ENCODE results near the gene KLHDC10. TPM values are rescaled to one million over a fixed set of nuclear protein-coding genes. Genes with fewer than 3 reads are reported as not detected.
"Not testable (repeated sequence)": the region's sequence is repeated elsewhere in the genome, so short reads cannot be mapped to it uniquely, and the experiment has no call there.

Gene KLHDC10
- total and polyA plus RNA-seq, 4 experiments from 2014 or later: 0.46 to 22.3 (median 11.7) TPM

- Histone ChIP-seq H3K27ac (ENCODE audit: low read depth, low read length) (no peak overlapping the region), H3K4me3 (ENCODE audit: low read length in 2 of 2) (no peak overlapping the region), H3K27me3 (ENCODE audit: insufficient read depth, low read length) (no peaks in the 10 kb centered on the region), H3K4me1 (ENCODE audit: insufficient read depth, low read length) (no peaks in the 10 kb centered on the region), H3K36me3 (ENCODE audit: insufficient read depth, low read length) (no peaks in the 10 kb centered on the region), H3K9me3 (ENCODE audit: control insufficient read depth in 1 of 2, low read length in 2 of 2) (no peaks in the 10 kb centered on the region)
- Mint-ChIP-seq H3K27ac (no peak overlapping the region), H3K4me1 (no peaks in the 10 kb centered on the region), H3K36me3 (no peaks in the 10 kb centered on the region), H3K27me3 (peaks cover 5 to 9% of the 10 kb centered on the region in 2 donors), H3K4me3 (no peak overlapping the region), H3K9me3 (no peaks in the 10 kb centered on the region)
- intact Hi-C loops (cut with micrococcal nuclease): loop anchor here (1.0 to 2.0 kb wide), 2 partner anchors 696 to 769 kb away; no protein-coding TSS in a partner anchor
- ChIA-PET CTCF (ENCODE audit: partially characterized antibody) (interaction anchor here (0.7 to 2.2 kb wide), 7 partner anchors 9 to 769 kb away, joined by 3 to 8 read pairs (median 5); partner anchors contain the start of gene ZC3HC1), POLR2A (ENCODE audit: partially characterized antibody) (no interaction called here)
- peak; percentile 46 to 58 (median 53) for DNase-seq
These were observed 7.3 kb upstream of the KLHDC10 start for GRCh38 chr7:130063036-130063435.

- H3K4me3 ChIP-seq (ENCODE audit: low read length in 2 of 2); H3K4me1 ChIP-seq (ENCODE audit: insufficient read depth, low read length); H3K36me3 ChIP-seq (ENCODE audit: insufficient read depth, low read length); H3K27ac Mint-ChIP-seq; H3K4me1 Mint-ChIP-seq; H3K4me3 Mint-ChIP-seq; H3K27ac ChIP-seq (ENCODE audit: low read depth, low read length); H3K36me3 Mint-ChIP-seq; H3K27me3 ChIP-seq (ENCODE audit: insufficient read depth, low read length); H3K9me3 ChIP-seq (ENCODE audit: control insufficient read depth in 1 of 2, low read length in 2 of 2); DNase-seq; intact Hi-C loops (cut with micrococcal nuclease); H3K27me3 Mint-ChIP-seq; CTCF ChIA-PET (ENCODE audit: partially characterized antibody); H3K9me3 Mint-ChIP-seq; POLR2A ChIA-PET (ENCODE audit: partially characterized antibody): not testable (repeated sequence)
These were observed 5.8 kb upstream of the KLHDC10 start for GRCh38 chr7:130064580-130064926.

- Histone ChIP-seq H3K36me3 (ENCODE audit: insufficient read depth, low read length) (no peaks in the 10 kb centered on the region), H3K27me3 (ENCODE audit: insufficient read depth, low read length) (no peaks in the 10 kb centered on the region), H3K9me3 (ENCODE audit: control insufficient read depth in 1 of 2, low read length in 2 of 2) (no peaks in the 10 kb centered on the region), H3K4me3 (ENCODE audit: low read length in 2 of 2) (no peak overlapping the region), H3K4me1 (ENCODE audit: insufficient read depth, low read length) (peaks cover 6% of the 10 kb centered on the region), H3K27ac (ENCODE audit: low read depth, low read length) (no peak overlapping the region)
- ChIA-PET POLR2A (ENCODE audit: partially characterized antibody) (no interaction called here), CTCF (ENCODE audit: partially characterized antibody) (interaction anchor here (0.7 kb wide), 1 partner anchor 672 kb away, joined by 3 read pairs; no protein-coding TSS in a partner anchor)
- H3K36me3 Mint-ChIP-seq: peaks cover 0 to 5% of the 10 kb centered on the region in 2 donors
- H3K27me3 Mint-ChIP-seq: peaks cover 6 to 9% of the 10 kb centered on the region in 2 donors
- H3K4me1 Mint-ChIP-seq: peaks cover 3 to 12% (median 8%) of the 10 kb centered on the region in 4 donors
- no peak overlapping the region for H3K27ac Mint-ChIP-seq
- H3K9me3 Mint-ChIP-seq: peaks cover 0 to 2% (median 0%) of the 10 kb centered on the region in 8 donors
- intact Hi-C loops (cut with micrococcal nuclease): no loop called here
- DNase-seq: no peak
- H3K4me3 Mint-ChIP-seq: no peak overlapping the region
These were observed 4.7 kb upstream of the KLHDC10 start for GRCh38 chr7:130065500-130066152.

- no peaks in the 10 kb centered on the region for H3K27me3 ChIP-seq (ENCODE audit: insufficient read depth, low read length)
- intact Hi-C loops (cut with micrococcal nuclease): no loop called here
- Mint-ChIP-seq H3K27me3 (peaks cover 2% of the 10 kb centered on the region in 2 donors), H3K4me3 (peak overlapping the region; percentile 88 to 97 (median 94)), H3K9me3 (peaks cover 0 to 2% (median 0%) of the 10 kb centered on the region in 8 donors), H3K4me1 (peaks cover 25 to 42% (median 36%) of the 10 kb centered on the region in 4 donors), H3K36me3 (peaks cover 0 to 9% of the 10 kb centered on the region in 2 donors), H3K27ac (peak overlapping the region; percentile 91 to 99 (median 94))
- no peaks in the 10 kb centered on the region for H3K36me3 ChIP-seq (ENCODE audit: insufficient read depth, low read length)
- peak overlapping the region; percentile 63 to 84 for H3K4me3 ChIP-seq (ENCODE audit: low read length in 2 of 2)
- peaks cover 39% of the 10 kb centered on the region for H3K4me1 ChIP-seq (ENCODE audit: insufficient read depth, low read length)
- CTCF ChIA-PET (ENCODE audit: partially characterized antibody): interaction anchor here (0.6 to 1.3 kb wide), 5 partner anchors 9 to 689 kb away, joined by 3 to 8 read pairs (median 4); partner anchors contain the start of gene ZC3HC1
- no peaks in the 10 kb centered on the region for H3K9me3 ChIP-seq (ENCODE audit: control insufficient read depth in 1 of 2, low read length in 2 of 2)
- no peak for DNase-seq
- POLR2A ChIA-PET (ENCODE audit: partially characterized antibody): interaction anchor here (0.6 to 2.2 kb wide), 9 partner anchors 8 to 1258 kb away, joined by 3 to 14 read pairs (median 3); partner anchors contain the start of genes MKLN1, NRF1, TMEM209 and ZC3HC1
- H3K27ac ChIP-seq (ENCODE audit: low read depth, low read length): peak overlapping the region; percentile 68
These were observed 956 bp upstream of the KLHDC10 start for GRCh38 chr7:130069179-130069977.

- H3K9me3 ChIP-seq (ENCODE audit: control insufficient read depth in 1 of 2, low read length in 2 of 2): no peaks in the 10 kb centered on the region
- H3K27me3 ChIP-seq (ENCODE audit: insufficient read depth, low read length): no peaks in the 10 kb centered on the region
- intact Hi-C loops (cut with micrococcal nuclease): loop anchor here (1.0 to 5.0 kb wide), 5 partner anchors 20 to 596 kb away; partner anchors contain the start of genes CEP41, COPG2, TMEM209 and UBE2H
- H3K4me1 ChIP-seq (ENCODE audit: insufficient read depth, low read length): peaks cover 56% of the 10 kb centered on the region
- peaks cover 2% of the 10 kb centered on the region in 2 donors for H3K27me3 Mint-ChIP-seq
- CTCF ChIA-PET (ENCODE audit: partially characterized antibody): interaction anchor here (0.9 to 3.2 kb wide), 13 partner anchors 8 to 761 kb away, joined by 3 to 31 read pairs (median 8); partner anchors contain the start of genes TMEM209 and ZC3HC1
- H3K27ac Mint-ChIP-seq: peak overlapping the region; percentile 91 to 99 (median 94)
- peak overlapping the region; percentile 68 for H3K27ac ChIP-seq (ENCODE audit: low read depth, low read length)
- peak overlapping the region; percentile 88 to 97 (median 94) for H3K4me3 Mint-ChIP-seq
- peaks cover 0 to 9% of the 10 kb centered on the region in 2 donors for H3K36me3 Mint-ChIP-seq
- POLR2A ChIA-PET (ENCODE audit: partially characterized antibody): interaction anchor here (0.6 to 2.2 kb wide), 10 partner anchors 9 to 718 kb away, joined by 3 to 14 read pairs (median 4); partner anchors contain the start of genes NRF1, TMEM209 and ZC3HC1
- no peaks in the 10 kb centered on the region for H3K36me3 ChIP-seq (ENCODE audit: insufficient read depth, low read length)
- H3K4me1 Mint-ChIP-seq: peaks cover 36 to 58% (median 49%) of the 10 kb centered on the region in 4 donors
- peak overlapping the region; percentile 63 to 89 for H3K4me3 ChIP-seq (ENCODE audit: low read length in 2 of 2)
- no peak for DNase-seq
- H3K9me3 Mint-ChIP-seq: peaks cover 0 to 2% (median 0%) of the 10 kb centered on the region in 8 donors
These were observed 708 bp downstream of the KLHDC10 start for GRCh38 chr7:130070861-130071622.

- Mint-ChIP-seq H3K27me3 (peaks cover 2% of the 10 kb centered on the region in 2 donors), H3K9me3 (peaks cover 0 to 2% (median 0%) of the 10 kb centered on the region in 8 donors), H3K4me3 (peak overlapping the region; percentile 47 to 95 (median 87)), H3K36me3 (peaks cover 0 to 9% of the 10 kb centered on the region in 2 donors), H3K4me1 (peaks cover 36 to 64% (median 51%) of the 10 kb centered on the region in 4 donors), H3K27ac (peak overlapping the region in 3 of 7 donors; percentile 5 to 99 (median 81))
- ChIA-PET CTCF (ENCODE audit: partially characterized antibody) (interaction anchor here (0.6 to 3.2 kb wide), 14 partner anchors 9 to 760 kb away, joined by 3 to 31 read pairs (median 5); partner anchors contain the start of gene TMEM209), POLR2A (ENCODE audit: partially characterized antibody) (interaction anchor here (1.3 kb wide), 1 partner anchor 70 kb away, joined by 4 read pairs; no protein-coding TSS in a partner anchor)
- Histone ChIP-seq H3K4me1 (ENCODE audit: insufficient read depth, low read length) (peaks cover 64% of the 10 kb centered on the region), H3K9me3 (ENCODE audit: control insufficient read depth in 1 of 2, low read length in 2 of 2) (no peaks in the 10 kb centered on the region), H3K27me3 (ENCODE audit: insufficient read depth, low read length) (no peaks in the 10 kb centered on the region), H3K36me3 (ENCODE audit: insufficient read depth, low read length) (no peaks in the 10 kb centered on the region), H3K4me3 (ENCODE audit: low read length in 2 of 2) (no peak overlapping the region), H3K27ac (ENCODE audit: low read depth, low read length) (no peak overlapping the region)
- intact Hi-C loops (cut with micrococcal nuclease): loop anchor here (1.0 to 5.0 kb wide), 5 partner anchors 119 to 760 kb away; partner anchors contain the start of genes CEP41, COPG2 and UBE2H
- peak; percentile 60 to 71 (median 68) for DNase-seq
These were observed 1.6 kb downstream of the KLHDC10 start for GRCh38 chr7:130071701-130072622.
